Colon (tissue), 2 donors: ENCODE measurements around the gene UBA5.
A peak's percentile ranks its signal among the peaks of the same experiment; 100 is the strongest.
"Not testable (repeated sequence)": the region's sequence is repeated elsewhere in the genome, so short reads cannot be mapped to it uniquely, and the experiment has no call there.

ENCODE experiments used
- FAIRE-seq: peaks from 2 replicates; lab custom pipeline; 2012; peaks lifted over from hg19 to GRCh38; lab: Jason Lieb, UNC
- donor health status: control.
- donor health status: control.

UBA5 gene

GRCh38 chr3:132660052-132660810, at the start of gene UBA5:
Gene UBA5, plus strand, starts transcription at chr3:132660329. Its CDS starts 209 bp downstream, at chr3:132660538.
- no peak for FAIRE-seq

- not testable (repeated sequence) for FAIRE-seq
Measured at GRCh38 chr3:132615301-132615700, 44.8 kb upstream of the UBA5 start.

- FAIRE-seq: no peak
Measured at GRCh38 chr3:132615881-132616280, 44.2 kb upstream of the UBA5 start.

GRCh38 chr3:132616780-132617179, 43.3 kb upstream of the UBA5 start:
- no peak for FAIRE-seq

GRCh38 chr3:132622148-132622547, 38.0 kb upstream of the UBA5 start:
- FAIRE-seq: no peak

- no peak for FAIRE-seq
Measured at GRCh38 chr3:132622761-132623160, 37.4 kb upstream of the UBA5 start.

DNA sequence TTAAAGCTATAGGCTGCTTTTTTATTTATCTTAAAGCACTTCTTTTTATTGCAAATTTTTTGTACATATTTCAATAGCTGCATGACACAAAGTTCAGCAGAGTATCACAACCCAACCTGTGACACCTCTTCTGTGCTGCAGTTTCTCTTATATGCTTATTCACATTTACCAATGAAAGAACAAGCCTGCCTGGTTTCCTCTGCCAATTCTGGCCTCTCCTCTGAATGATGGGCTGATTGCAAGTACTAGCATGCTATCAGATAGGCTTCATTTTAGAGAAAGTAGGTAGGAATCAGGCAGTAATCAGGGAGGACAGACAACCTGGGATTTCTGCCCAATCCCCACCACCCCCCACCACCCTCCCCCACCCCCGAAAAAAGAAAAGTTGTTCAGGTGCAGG, 36.5 kb upstream of the UBA5 start:
- no peak for FAIRE-seq

DNA sequence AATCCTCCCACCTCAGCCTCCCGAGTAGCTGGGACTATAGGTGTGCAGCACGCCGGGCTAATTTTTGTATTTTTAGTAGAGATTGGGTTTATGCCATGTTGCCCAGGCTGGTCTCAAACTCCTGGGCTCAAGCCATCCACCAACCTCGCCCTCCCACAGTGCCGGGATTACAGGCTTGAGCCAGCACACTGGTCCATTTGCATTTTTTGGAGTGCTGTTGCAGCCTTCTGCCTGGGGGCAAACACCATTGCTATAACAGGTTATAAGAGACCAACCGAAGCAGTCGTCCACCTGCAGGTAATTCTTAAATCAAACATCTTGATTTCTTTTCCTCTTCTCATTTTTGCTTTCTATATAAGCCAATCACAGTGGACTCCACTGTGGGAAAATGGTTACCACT, 35.3 kb upstream of the UBA5 start:
- no peak for FAIRE-seq

- FAIRE-seq: no peak
Measured at GRCh38 chr3:132625613-132626012, 34.5 kb upstream of the UBA5 start.

DNA sequence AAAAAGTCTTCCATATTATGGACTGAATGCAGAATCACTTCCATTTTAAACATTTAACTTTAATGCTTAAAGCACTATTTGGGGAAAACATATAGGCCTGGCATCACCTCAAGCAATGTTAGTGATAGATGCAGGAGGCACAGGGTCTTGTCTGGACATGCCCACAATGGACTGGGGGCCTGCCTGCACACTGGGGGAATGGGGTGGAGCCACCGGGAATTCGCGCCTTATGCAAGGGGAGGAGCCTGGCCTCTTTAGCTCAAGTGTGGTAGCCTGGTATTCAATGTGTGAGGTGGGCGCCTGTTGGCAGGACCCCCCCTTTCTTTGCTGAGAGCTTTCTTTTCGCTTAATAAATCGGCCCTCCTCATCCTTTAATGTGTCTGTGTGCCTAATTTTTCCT, 33.2 kb upstream of the UBA5 start:
- FAIRE-seq: no peak

DNA sequence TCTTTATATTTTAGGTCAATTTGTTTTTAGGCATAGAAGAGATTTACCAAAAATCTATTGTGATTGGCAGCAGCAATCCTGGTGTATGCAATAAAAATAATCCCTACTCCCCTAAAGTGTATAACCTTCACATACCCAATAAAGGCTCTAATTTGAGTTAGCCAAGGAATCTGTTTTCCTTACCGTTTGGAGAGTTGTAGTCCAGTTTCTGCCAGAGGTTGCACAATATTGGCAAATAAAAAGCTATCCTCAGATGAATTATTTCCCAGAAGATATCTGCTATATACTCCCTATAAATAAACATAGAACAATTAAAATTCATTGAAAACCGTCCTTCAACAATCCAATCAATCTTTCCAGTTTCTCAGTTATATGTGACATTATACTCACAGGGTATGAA, 32.0 kb upstream of the UBA5 start:
- FAIRE-seq: no peak

DNA sequence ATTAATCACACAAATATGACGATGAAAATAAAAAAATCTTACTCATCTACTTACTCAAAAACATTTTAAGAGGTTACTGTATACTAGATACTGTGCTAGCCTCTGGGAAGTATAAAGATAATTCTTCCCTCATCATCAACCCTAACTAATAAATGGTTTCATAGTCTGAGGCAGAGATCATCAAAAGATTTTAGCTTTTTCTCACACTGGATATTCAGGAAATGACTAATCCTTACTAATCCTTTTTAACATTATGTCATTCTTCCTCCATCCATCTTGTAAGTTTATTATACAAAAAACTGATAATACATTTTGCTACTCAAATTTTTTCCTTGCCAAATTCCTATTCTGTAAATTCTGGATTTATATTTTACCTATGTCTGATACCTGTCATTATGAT, 30.2 kb upstream of the UBA5 start:
- FAIRE-seq: no peak

- FAIRE-seq: no peak
Measured at GRCh38 chr3:132630612-132631011, 29.5 kb upstream of the UBA5 start.

DNA sequence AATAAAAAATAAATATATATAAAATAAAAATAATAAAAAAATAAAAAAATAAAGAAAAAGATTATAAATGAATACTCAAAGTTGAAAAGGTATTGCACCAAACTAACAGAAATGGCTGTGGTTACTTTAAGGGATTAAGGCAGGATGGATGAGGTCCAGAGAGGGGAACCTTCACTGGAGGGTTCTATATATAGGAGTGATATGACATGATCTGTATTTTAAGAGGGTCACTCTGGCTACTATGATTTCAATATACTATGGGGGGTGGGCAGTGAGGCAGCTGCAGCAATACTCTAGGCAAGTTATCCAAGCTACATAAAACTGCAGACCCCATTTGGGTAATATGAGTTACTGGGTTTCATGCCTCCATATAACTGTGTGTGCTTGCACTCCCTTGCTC, 25.1 kb upstream of the UBA5 start:
- no peak for FAIRE-seq

GRCh38 chr3:132637590-132637989, 22.5 kb upstream of the UBA5 start:
- FAIRE-seq: peak; percentile 18

- no peak for FAIRE-seq
Measured at GRCh38 chr3:132638706-132639105, 21.4 kb upstream of the UBA5 start.

- FAIRE-seq: not testable (repeated sequence)
Measured at GRCh38 chr3:132641427-132641826, 18.7 kb upstream of the UBA5 start.

- peak; percentile 80 for FAIRE-seq
Measured at GRCh38 chr3:132641837-132642538, 18.1 kb upstream of the UBA5 start.

GRCh38 chr3:132642539-132642847, 17.6 kb upstream of the UBA5 start:
- no peak for FAIRE-seq

GRCh38 chr3:132643366-132643765, 16.8 kb upstream of the UBA5 start:
- no peak for FAIRE-seq

DNA sequence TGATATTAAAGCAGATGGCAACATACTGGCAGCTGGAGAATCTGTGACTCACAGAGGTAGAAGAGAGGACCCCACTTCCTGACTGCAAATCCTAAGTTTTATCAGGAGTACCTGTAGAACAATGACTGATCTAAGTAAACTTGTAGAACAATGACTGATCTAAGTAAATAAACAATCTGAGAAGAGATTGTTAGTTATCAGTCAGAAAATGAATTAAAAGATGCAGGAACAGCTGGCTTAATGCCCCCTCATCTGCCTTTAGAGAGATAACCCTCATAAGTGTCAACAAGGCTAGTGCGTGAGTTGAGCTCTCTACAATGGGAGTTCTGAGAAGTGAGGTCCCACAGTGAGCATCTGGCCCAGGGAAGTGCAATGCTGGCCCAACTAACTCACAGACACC, 15.1 kb upstream of the UBA5 start:
- no peak for FAIRE-seq

DNA sequence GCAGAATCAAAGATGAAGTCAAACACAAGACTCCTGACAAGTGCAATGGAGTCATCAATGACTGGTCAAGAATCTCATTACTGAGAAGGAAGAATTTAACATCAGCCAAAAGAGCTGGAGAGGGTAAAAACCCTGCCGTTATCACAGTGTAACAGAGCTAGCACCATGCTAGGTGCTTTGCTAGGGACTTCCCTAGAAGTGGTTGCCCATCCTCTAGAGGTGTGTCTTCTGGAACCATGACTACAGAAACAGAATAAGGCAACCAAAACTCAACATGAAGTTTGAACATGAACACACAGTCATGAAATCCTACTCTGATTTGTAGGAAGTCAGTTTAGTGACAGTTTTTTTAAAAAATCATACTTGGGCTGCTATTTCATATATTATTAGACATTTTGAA, 10.0 kb upstream of the UBA5 start:
- FAIRE-seq: no peak

- no peak for FAIRE-seq
Measured at GRCh38 chr3:132652640-132653270, 7.4 kb upstream of the UBA5 start.

- FAIRE-seq: no peak
Measured at GRCh38 chr3:132654190-132654589, 5.9 kb upstream of the UBA5 start.
